T-helper 17 cell (primary cell): ENCODE results near the gene TLCD3B. TPM values are rescaled to one million over a fixed set of nuclear protein-coding genes. Genes with fewer than 3 reads are reported as not detected.

Experiments
- ATAC-seq: fragments of 150-1000 bp; cut with Tn5 transposase; 2 replicates; pipeline ENCODE4 v1.10.0; 2021; ENCODE audit warnings: mild to moderate bottlenecking, moderate library complexity
- DNase-seq, 3 donors: peaks; one replicate each; pipeline versions ENCODE4 v3.0.0 to v3.0.0-alpha.2; 2020 to 2021
- H3K9me3 ChIP-seq: one replicate; pipeline ENCODE4 v1.7.0; 2013; ENCODE audit warnings: low read length, mild to moderate bottlenecking; ENCODE audit not compliant: control insufficient read depth, poor library complexity, severe bottlenecking
- H3K27ac Mint-ChIP-seq: one replicate; pipeline ENCODE4 v1.8.0; 2022; ENCODE audit warnings: mild to moderate bottlenecking, moderate library complexity, mixed read lengths
- H3K27me3 Mint-ChIP-seq: one replicate; pipeline ENCODE4 v1.8.0; 2022; ENCODE audit warnings: mixed read lengths
- H3K36me3 Mint-ChIP-seq: one replicate; pipeline ENCODE4 v1.8.0; 2022; ENCODE audit warnings: low read depth, mixed read lengths
- H3K4me1 Mint-ChIP-seq: one replicate; pipeline ENCODE4 v1.8.0; 2022; ENCODE audit warnings: mild to moderate bottlenecking, mixed read lengths
- H3K4me3 Mint-ChIP-seq: one replicate; pipeline ENCODE4 v1.8.0; 2022; ENCODE audit warnings: mild to moderate bottlenecking, moderate library complexity, mixed read lengths
- total RNA-seq, 4 donors: library from RNA in 2 of 4; stranded (reverse) in 2 of 4; gene quantifications; one replicate each; pipeline ENCODE4 v1.2.3 and lab custom pipeline; 2022 to 2026

Gene TLCD3B
- total RNA-seq, 2 donors from 2014 or later, result not detected

DNA sequence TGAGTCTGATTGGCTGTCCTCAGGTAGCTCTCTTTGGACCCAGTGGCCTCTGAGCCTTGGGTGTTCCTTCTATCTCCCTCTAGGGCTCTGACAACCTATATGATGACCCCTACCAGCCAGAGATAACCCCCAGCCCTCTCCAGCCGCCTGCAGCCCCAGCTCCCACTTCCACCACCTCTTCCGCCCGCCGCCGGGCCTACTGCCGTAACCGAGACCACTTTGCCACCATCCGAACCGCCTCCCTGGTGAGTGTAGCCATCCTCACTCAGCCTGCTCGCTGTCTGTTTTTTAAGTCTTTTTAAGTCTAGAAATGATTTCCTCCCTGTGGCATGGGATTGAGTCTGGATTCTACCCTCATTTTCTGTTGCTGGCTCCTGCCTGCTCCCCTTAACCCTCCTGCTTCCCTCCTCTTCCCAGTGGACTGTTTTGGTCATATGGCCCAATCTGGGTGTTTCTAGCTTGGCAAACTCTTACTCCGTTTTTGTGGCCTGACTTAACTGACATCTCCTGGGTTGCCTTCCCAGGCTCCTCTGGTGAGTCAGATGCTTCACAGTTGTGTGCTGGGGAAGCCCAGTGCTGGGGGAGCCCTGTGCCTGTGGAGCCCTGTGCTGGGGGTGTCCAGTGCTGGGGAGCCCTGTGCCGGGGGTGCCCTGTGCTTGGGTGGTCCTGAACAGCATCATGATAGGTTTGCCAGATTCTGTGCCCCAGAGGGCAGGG lies 47.5 kb downstream of the TLCD3B start:
- DNase-seq (no peak), ATAC-seq (no peak)
- H3K4me1 Mint-ChIP-seq, result peaks cover 6% of the 10 kb centered on the region
- peaks cover 12% of the 10 kb centered on the region for H3K36me3 Mint-ChIP-seq
- H3K27me3 Mint-ChIP-seq, result no peaks in the 10 kb centered on the region
- H3K4me3 Mint-ChIP-seq, result no peak overlapping the region
- no peaks in the 10 kb centered on the region for H3K9me3 ChIP-seq
- H3K27ac Mint-ChIP-seq, result no peak overlapping the region

DNA sequence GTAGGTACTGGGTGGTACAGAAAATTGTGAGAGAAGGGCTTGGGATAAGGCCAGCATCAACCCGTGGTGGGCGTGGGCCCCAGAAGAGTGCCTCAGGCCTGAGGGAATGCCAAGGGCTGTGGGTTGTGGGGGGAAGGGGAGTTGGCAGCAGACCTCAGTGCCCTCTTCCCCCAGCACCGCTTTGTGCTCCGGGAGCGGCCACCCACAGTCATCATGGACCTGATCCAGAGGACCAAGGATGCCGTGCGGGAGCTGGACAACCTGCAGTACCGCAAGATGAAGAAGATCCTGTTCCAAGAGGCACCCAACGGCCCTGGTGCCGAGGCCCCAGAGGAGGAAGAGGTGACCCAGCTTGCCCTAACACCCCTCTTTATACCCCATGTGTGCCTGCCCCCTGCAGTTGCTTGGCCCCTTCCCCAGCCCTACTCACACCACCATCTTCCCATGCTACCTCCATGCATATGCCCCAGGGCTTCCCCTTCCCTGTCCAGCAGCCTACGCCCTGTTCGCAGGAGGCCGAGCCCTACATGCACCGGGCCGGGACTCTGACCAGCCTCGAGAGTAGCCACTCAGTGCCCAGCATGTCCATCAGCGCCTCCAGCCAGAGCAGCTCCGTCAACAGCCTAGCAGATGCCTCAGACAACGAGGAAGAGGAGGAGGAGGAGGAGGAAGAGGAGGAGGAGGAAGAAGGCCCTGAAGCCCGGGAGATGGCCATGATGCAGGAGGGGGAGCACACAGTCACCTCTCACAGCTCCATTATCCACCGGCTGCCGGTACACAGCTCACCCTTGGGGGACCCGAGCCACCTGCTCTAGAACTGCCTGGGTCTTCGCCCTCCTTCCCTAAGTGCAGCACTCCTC lies 48.3 kb downstream of the TLCD3B start:
- H3K4me3 Mint-ChIP-seq, result no peak overlapping the region
- no peaks in the 10 kb centered on the region for H3K9me3 ChIP-seq
- no peak overlapping the region for H3K27ac Mint-ChIP-seq
- H3K27me3 Mint-ChIP-seq, result no peaks in the 10 kb centered on the region
- no peak for ATAC-seq
- H3K4me1 Mint-ChIP-seq, result peaks cover 3% of the 10 kb centered on the region
- peaks cover 12% of the 10 kb centered on the region for H3K36me3 Mint-ChIP-seq
- no peak for DNase-seq

DNA sequence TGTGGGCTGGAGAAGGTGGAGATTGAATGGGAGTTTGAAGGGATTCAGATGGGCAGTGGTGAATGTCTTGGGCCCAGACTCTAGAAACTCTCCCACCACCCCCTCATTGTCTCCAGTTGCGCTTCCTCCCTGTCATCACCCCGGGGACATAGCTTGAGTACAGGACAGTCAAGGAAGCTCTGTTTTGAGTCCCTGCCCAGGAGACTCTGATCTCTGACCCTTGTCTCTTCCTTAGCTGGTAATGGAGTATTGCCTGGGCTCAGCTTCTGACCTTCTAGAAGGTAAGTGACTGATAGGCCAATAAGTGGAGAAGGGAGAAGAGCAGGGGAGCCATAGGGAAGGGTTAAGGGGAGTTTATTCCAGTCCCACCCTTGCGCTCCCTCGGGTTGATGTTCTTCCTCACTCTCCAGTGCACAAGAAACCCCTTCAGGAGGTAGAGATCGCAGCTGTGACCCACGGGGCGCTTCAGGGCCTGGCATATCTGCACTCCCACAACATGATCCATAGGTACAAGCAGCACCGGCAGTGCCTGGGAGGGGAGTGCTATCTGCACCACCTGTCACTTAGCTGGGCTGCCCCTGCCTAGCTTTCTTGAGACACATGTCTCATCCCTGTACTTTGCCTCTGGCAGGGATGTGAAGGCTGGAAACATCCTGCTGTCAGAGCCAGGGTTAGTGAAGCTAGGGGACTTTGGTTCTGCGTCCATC lies 52.4 kb downstream of the TLCD3B start:
- no peak overlapping the region for H3K27ac Mint-ChIP-seq
- H3K9me3 ChIP-seq, result no peaks in the 10 kb centered on the region
- no peak overlapping the region for H3K4me3 Mint-ChIP-seq
- peaks cover 28% of the 10 kb centered on the region for H3K4me1 Mint-ChIP-seq
- no peaks in the 10 kb centered on the region for H3K27me3 Mint-ChIP-seq
- ATAC-seq (no peak), DNase-seq (no peak)
- H3K36me3 Mint-ChIP-seq, result peaks cover 7% of the 10 kb centered on the region

DNA sequence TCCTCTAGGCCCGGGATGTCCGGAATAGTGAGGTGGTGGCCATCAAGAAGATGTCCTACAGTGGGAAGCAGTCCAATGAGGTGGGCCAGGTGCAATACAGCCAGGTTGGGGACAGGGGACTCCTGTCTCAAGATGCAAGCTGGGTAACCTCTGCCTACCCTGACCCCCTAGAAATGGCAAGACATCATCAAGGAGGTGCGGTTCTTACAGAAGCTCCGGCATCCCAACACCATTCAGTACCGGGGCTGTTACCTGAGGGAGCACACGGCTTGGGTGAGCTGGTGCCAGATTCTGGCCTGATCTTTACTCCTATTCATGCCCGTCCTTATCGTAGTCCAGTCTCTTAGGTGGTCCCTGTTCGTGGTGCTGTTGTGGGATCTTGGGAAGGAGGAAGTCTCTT lies 53.0 kb downstream of the TLCD3B start:
- H3K4me3 Mint-ChIP-seq, result no peak overlapping the region
- H3K36me3 Mint-ChIP-seq, result peaks cover 4% of the 10 kb centered on the region
- H3K4me1 Mint-ChIP-seq, result peaks cover 33% of the 10 kb centered on the region
- no peaks in the 10 kb centered on the region for H3K9me3 ChIP-seq
- DNase-seq (no peak), ATAC-seq (no peak)
- no peaks in the 10 kb centered on the region for H3K27me3 Mint-ChIP-seq
- peak overlapping the region; percentile 92 for H3K27ac Mint-ChIP-seq

DNA sequence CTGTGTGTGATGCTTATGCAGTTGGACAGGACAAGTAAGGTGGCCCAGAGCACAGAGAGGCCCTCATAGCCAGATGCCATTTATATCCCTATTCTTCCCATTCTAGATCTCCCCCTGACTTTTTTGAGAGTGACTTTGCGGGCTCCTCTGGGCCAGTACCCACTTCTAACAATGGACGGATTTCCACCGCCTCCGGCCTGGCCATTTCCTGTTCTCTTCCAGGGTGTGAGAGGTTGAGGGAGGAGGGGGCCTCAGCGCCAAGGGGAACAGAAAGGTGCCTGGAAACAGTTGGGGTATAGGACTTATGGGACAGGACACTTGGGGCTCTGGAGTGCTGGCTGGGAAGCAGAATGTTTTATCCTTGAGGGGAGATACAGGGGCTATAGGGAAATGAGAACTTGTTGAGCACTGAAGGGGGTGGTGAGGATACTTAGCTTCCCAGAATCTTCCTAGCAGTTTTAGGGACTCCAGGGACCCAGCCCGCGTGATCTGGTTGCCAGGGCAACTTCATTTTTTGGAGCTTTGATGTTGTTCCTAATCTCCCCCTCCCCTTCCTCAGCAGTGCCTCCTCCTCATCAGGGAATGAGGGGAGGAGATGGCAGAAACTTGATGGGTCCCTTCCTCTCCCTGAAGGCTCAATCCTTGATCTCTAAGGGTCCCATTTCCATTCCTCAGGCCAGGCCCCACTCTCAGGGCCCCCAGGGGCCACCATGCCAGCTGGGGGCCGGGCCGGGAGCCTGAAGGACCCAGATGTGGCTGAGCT lies 53.8 kb downstream of the TLCD3B start:
- no peaks in the 10 kb centered on the region for H3K27me3 Mint-ChIP-seq
- H3K27ac Mint-ChIP-seq, result peak overlapping the region; percentile 92
- peaks cover 4% of the 10 kb centered on the region for H3K36me3 Mint-ChIP-seq
- peaks cover 33% of the 10 kb centered on the region for H3K4me1 Mint-ChIP-seq
- no peaks in the 10 kb centered on the region for H3K9me3 ChIP-seq
- no peak overlapping the region for H3K4me3 Mint-ChIP-seq
- DNase-seq (no peak), ATAC-seq (no peak)

DNA sequence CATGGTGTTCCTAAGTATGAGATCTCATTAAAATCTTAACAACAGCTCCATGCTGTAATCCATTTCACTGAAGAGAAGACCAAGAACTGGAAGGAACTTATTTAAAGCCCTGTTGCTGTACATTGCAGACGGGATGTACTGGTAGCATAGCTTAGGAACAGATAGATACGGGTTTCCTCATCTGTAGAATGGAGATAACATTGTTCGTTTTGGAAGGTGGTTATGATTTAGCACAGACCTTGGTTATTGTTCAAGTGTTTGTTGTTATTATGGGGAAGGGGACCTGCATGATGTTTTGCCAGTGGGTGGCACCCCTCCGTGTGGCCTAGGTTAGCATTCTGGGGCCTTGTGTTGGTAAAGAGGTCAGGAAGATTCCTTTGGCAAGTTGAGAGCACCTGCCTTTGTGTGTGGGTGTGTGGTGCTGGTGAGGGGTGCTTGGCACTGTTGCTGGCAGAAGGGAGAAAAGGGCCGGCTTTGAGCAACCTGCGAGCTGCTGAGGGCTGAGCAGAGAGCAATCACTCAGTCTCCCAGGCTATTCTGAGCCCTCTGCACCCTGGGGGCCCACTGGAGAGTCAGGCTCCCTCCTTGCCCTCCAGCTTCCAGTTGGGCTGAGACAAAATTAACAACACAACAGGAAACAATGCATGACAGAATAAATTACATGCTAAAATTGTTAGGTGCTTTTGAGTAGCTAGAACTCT lies 55.1 kb downstream of the TLCD3B start:
- H3K4me1 Mint-ChIP-seq, result peaks cover 33% of the 10 kb centered on the region
- H3K27ac Mint-ChIP-seq, result peak overlapping the region; percentile 92
- DNase-seq (no peak), ATAC-seq (no peak)
- H3K36me3 Mint-ChIP-seq, result peaks cover 4% of the 10 kb centered on the region
- H3K4me3 Mint-ChIP-seq, result peak overlapping the region; percentile 98
- H3K9me3 ChIP-seq, result no peaks in the 10 kb centered on the region
- no peaks in the 10 kb centered on the region for H3K27me3 Mint-ChIP-seq

DNA sequence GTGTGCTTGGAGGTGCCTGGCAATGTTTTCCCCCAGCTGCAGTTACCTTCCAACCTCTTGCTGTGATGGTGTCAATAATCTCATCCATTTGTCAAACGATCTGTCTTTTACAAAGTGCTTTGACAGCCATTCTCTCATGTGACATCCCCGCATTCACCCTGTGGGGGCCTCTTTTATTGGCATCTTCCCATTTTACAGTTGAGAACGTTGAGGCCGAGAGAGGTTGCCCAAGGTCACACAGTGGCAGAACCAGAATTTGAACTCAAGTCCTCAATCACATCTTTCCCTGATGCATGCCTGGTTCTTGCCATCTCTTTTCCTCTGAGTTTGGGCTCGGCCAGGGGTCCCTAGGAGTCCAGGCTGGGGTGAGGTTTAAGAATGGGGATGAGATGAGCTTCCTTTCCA lies 55.9 kb downstream of the TLCD3B start:
- DNase-seq, result no peak
- Mint-ChIP-seq H3K36me3 (peaks cover 4% of the 10 kb centered on the region), H3K4me3 (peak overlapping the region; percentile 98), H3K27ac (peak overlapping the region; percentile 92), H3K4me1 (peaks cover 30% of the 10 kb centered on the region), H3K27me3 (no peaks in the 10 kb centered on the region)
- H3K9me3 ChIP-seq, result no peaks in the 10 kb centered on the region
- ATAC-seq, result no peak

Other genes with a start within 250 kb of the TLCD3B start
- gene KIF22, start 240.5 kb downstream of the TLCD3B start, total RNA-seq, result 10 to 100 TPM; 74.3 to 89.0 TPM
- 100 to 1,000 TPM; 242 to 254 TPM for gene MAZ, start 224.7 kb downstream of the TLCD3B start, total RNA-seq
- 1 to 10 TPM; 2.0 to 3.4 TPM for gene PRRT2, start 219.1 kb downstream of the TLCD3B start, total RNA-seq
- gene PAGR1, start 215.1 kb downstream of the TLCD3B start, total RNA-seq, result 10 to 100 TPM; 15.2 to 16.3 TPM
- 100 to 1,000 TPM; 141 to 154 TPM for gene MVP, start 210.8 kb downstream of the TLCD3B start, total RNA-seq
- 10 to 100 TPM; 39.6 TPM for gene CDIPT, start 168.0 kb downstream of the TLCD3B start, total RNA-seq
- not detected for gene SEZ6L2, start 131.7 kb downstream of the TLCD3B start, total RNA-seq
- gene ASPHD1, start 130.8 kb downstream of the TLCD3B start, total RNA-seq, result not detected
- gene KCTD13, start 105.0 kb downstream of the TLCD3B start, total RNA-seq, result 10 to 100 TPM; 44.1 to 48.4 TPM
- 10 to 100 TPM; 68.8 to 80.3 TPM for gene TMEM219, start 69.2 kb downstream of the TLCD3B start, total RNA-seq
- 10 to 100 TPM; 21.0 to 22.9 TPM for gene TAOK2, start 57.4 kb downstream of the TLCD3B start, total RNA-seq
- gene HIRIP3, start 35.7 kb downstream of the TLCD3B start, total RNA-seq, result 10 to 100 TPM; 11.3 to 11.5 TPM
- gene INO80E, start 35.0 kb downstream of the TLCD3B start, total RNA-seq, result 10 to 100 TPM; 72.4 to 76.7 TPM
- under 1 TPM in 1 of 2 donors, not detected in 1; 0.16 TPM for gene DOC2A, start 20.2 kb downstream of the TLCD3B start, total RNA-seq
- gene C16orf92, start 8.1 kb downstream of the TLCD3B start, total RNA-seq, result not detected
- 100 to 1,000 TPM; 421 to 426 TPM for gene ALDOA, start 34.5 kb upstream of the TLCD3B start, total RNA-seq
- gene PPP4C, start 44.7 kb upstream of the TLCD3B start, total RNA-seq, result 10 to 100 TPM; 80.8 to 89.3 TPM
- gene TBX6, start 60.7 kb upstream of the TLCD3B start, total RNA-seq, result under 1 TPM; 0.65 to 0.94 TPM
- gene YPEL3, start 64.9 kb upstream of the TLCD3B start, total RNA-seq, result 100 to 1,000 TPM in 1 of 2 donors, 10 to 100 TPM in 1; 94.9 to 131 TPM
- 10 to 100 TPM; 12.6 to 13.7 TPM for gene GDPD3, start 82.3 kb upstream of the TLCD3B start, total RNA-seq
- 10 to 100 TPM; 76.5 to 77.6 TPM for gene MAPK3, start 91.9 kb upstream of the TLCD3B start, total RNA-seq
- gene CORO1A, start 152.3 kb upstream of the TLCD3B start, total RNA-seq, result 100 to 1,000 TPM; 665 to 718 TPM
- 10 to 100 TPM; 60.7 to 78.7 TPM for gene BOLA2B, start 162.4 kb upstream of the TLCD3B start, total RNA-seq
- 10 to 100 TPM; 43.0 to 47.8 TPM for gene SLX1A, start 162.6 kb upstream of the TLCD3B start, total RNA-seq
- gene SULT1A3, start 168.0 kb upstream of the TLCD3B start, total RNA-seq, result 10 to 100 TPM; 28.8 to 30.0 TPM
- 10 to 100 TPM; 17.4 to 30.3 TPM for gene NPIPB13, start 217.2 kb upstream of the TLCD3B start, total RNA-seq